GM13977 (cell line): ENCODE data around the gene POFUT2.
"Not testable (repeated sequence)": the region's sequence is repeated elsewhere in the genome, so short reads cannot be mapped to it uniquely, and the experiment has no call there.

Source experiments
- DNase-seq: peaks from one replicate; pipeline ENCODE4 v3.0.0; 2012; ENCODE audit warnings: low spot score
- in situ Hi-C: fragments of 300-500 bp; cut with MboI; formaldehyde crosslinking; loops from one replicate; pipeline ENCODE4 v1.12.0; 2022; ENCODE audit warnings: low sequenced_read_pairs, low pct_unique_long_range_greater_than_20kb, mixed read lengths, inconsistent platforms; ENCODE audit not compliant: unreplicated experiment
- TF ChIP-seq, protein P1 (sequence below): IDR thresholded peaks from 2 replicates; pipeline ENCODE4 v1.5.1; 2012; ENCODE audit warnings: mild to moderate bottlenecking, control low read depth; ENCODE audit not compliant: insufficient read depth; ENCODE audit errors: extremely low read depth, missing control alignments

The POFUT2 gene

GRCh38 chr21:45309987-45310381, 22.3 kb upstream of the POFUT2 start:
- TF ChIP-seq, protein P1, sequence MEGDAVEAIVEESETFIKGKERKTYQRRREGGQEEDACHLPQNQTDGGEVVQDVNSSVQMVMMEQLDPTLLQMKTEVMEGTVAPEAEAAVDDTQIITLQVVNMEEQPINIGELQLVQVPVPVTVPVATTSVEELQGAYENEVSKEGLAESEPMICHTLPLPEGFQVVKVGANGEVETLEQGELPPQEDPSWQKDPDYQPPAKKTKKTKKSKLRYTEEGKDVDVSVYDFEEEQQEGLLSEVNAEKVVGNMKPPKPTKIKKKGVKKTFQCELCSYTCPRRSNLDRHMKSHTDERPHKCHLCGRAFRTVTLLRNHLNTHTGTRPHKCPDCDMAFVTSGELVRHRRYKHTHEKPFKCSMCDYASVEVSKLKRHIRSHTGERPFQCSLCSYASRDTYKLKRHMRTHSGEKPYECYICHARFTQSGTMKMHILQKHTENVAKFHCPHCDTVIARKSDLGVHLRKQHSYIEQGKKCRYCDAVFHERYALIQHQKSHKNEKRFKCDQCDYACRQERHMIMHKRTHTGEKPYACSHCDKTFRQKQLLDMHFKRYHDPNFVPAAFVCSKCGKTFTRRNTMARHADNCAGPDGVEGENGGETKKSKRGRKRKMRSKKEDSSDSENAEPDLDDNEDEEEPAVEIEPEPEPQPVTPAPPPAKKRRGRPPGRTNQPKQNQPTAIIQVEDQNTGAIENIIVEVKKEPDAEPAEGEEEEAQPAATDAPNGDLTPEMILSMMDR = no peak
- in situ Hi-C loops = no loop called here
- DNase-seq = no peak

GRCh38 chr21:45309069-45309986, 21.6 kb upstream of the POFUT2 start:
- in situ Hi-C loops = no loop called here
- TF ChIP-seq, protein P1 = peak; percentile 59
- DNase-seq = no peak

DNA sequence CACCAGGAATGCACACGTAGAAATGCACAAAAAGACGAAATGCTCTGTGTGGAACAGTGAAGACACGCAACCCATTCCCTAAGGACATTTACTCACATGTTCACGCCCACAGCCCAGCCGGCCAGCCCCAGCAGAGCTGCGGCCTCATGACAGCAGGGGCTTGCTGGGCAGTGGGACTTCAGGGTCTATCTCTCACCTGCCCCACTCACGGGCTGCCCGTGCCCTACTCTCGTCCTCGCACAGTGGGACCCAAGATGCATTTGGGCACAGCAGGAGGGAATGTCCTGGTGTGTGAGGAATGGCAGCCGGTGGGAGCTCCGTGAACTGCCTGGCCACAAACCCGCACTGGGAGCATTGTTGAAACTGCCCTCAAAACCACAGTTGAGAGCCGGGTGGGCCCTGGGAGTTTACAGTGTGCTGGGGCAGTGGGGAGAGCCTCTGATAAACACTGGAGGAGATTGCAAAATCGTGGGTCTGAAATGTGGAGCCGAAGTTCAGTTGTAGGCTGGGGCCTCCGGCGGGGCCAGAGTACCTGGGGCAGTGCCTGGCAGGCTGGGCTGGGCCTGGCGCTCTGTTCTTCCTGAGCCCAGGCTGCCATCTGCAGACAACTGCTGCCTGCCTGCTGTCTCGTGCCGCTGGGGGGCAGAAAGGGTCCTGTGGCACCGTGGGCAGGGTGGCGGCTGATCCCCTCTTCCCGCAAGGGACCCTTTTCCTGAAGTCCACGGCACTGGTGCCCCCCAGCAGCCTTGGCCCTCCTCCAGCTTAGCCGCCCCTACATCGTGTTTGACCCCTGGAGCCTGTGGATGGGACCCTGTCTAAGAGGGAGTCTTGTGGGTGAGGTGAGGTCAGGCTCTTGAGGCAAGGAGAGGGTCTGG, 20.7 kb upstream of the POFUT2 start:
- no peak for DNase-seq
- in situ Hi-C loops = no loop called here
- TF ChIP-seq, protein P1 = no peak

GRCh38 chr21:45307597-45308158, 20.0 kb upstream of the POFUT2 start:
- in situ Hi-C loops, DNase-seq: not testable (repeated sequence)

DNA sequence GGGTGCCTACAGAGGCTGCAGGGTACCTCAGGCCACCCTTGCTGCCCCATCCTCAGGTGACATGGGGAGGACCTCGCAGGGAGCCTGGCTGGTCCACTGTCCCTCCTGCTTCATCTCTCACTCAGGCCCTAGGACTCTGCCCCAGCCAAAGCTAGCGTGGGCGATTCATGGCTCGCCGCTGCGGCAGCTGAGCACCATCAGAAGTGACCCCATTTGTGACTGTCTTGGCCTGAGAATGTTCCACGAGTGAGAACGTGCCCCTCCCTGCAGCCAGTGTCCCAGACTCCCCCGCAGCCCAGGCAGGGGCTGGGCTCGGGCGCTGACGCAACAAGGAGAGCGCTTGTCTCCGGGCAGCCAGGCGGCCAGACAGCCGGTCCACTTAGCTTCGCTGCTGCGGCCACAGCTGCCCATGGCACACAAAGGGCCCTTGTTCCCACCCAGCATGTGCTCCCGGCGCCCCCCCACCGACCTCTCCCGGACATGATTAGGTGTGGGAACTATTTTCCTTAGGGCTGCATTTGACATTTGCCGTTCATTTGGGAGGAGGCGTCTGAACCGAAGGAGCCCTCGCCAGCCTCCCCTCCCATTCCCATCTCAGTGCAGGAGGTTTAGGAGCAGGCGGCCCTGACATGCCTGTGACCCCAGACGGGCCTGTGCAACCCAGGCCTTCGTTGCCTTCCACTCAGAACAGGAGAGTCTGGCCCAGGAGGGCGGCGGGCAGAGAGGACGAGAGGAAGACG, 19.3 kb upstream of the POFUT2 start:
- in situ Hi-C loops = no loop called here
- TF ChIP-seq, protein P1 = no peak
- no peak for DNase-seq

GRCh38 chr21:45306453-45306831, 18.7 kb upstream of the POFUT2 start:
- TF ChIP-seq, protein P1 = no peak
- in situ Hi-C loops = no loop called here
- no peak for DNase-seq
